ENCODE results near the gene ST3GAL4. TPM values are rescaled to one million over a fixed set of nuclear protein-coding genes. Genes with fewer than 3 reads are reported as not detected.

Gene ST3GAL4
- total RNA-seq, 1 donor from 2014 or later = 0.71 TPM

GRCh38 chr11:126417091-126417862 is 61.8 kb downstream of the ST3GAL4 start:
- ATAC-seq (ENCODE audit: low read depth) (no peak), DNase-seq (no peak)
- TF ChIP-seq CTCF (IDR thresholded peaks at IDR 0.05) = no peak
- H3K4me1 Mint-ChIP-seq = peaks cover 26% of the 10 kb centered on the region
- ChIA-PET CTCF (interaction anchor here (1.8 kb wide), 1 partner anchor 64 kb away, joined by 7 read pairs; no protein-coding TSS in a partner anchor), POLR2A (interaction anchor here (0.7 kb wide), 1 partner anchor 62 kb away, joined by 3 read pairs; no protein-coding TSS in a partner anchor)
- no peaks in the 10 kb centered on the region for H3K36me3 Mint-ChIP-seq (ENCODE audit: low read depth)
- no peak overlapping the region for H3K27ac Mint-ChIP-seq
- no peaks in the 10 kb centered on the region for H3K9me3 Mint-ChIP-seq
- peak overlapping the region; percentile 67 for H3K4me3 Mint-ChIP-seq
- intact Hi-C loops (cut with micrococcal nuclease) = loop anchor here (2.0 to 5.0 kb wide), 2 partner anchors 114 to 530 kb away; partner anchors contain the start of gene HYLS1
- H3K27me3 Mint-ChIP-seq = no peaks in the 10 kb centered on the region

DNA sequence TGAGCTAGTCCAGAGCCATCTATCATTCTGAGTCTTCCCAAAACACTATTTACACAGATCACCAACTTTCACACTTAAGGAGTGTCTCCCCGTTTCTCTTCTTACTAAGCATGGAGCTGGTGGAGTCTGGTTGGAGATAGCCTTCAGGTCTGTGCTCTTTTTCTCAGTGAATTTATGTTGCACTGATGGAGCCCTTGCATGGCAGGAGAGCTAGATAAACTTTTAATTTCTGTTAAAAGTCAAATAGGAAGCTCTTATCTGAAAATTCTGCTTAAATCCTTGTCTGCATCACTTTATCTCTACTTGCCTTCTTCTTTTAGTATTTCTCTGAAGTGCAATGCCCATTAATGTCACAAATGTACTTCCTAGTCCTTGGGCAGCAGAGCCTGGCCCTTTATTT is 63.4 kb downstream of the ST3GAL4 start:
- H3K9me3 Mint-ChIP-seq = no peaks in the 10 kb centered on the region
- CTCF ChIA-PET = interaction anchor here (1.2 kb wide), 1 partner anchor 62 kb away, joined by 3 read pairs; no protein-coding TSS in a partner anchor
- intact Hi-C loops (cut with micrococcal nuclease) = loop anchor here (5.0 kb wide), 1 partner anchor 532 kb away; the partner anchor contains the start of gene HYLS1

DNA sequence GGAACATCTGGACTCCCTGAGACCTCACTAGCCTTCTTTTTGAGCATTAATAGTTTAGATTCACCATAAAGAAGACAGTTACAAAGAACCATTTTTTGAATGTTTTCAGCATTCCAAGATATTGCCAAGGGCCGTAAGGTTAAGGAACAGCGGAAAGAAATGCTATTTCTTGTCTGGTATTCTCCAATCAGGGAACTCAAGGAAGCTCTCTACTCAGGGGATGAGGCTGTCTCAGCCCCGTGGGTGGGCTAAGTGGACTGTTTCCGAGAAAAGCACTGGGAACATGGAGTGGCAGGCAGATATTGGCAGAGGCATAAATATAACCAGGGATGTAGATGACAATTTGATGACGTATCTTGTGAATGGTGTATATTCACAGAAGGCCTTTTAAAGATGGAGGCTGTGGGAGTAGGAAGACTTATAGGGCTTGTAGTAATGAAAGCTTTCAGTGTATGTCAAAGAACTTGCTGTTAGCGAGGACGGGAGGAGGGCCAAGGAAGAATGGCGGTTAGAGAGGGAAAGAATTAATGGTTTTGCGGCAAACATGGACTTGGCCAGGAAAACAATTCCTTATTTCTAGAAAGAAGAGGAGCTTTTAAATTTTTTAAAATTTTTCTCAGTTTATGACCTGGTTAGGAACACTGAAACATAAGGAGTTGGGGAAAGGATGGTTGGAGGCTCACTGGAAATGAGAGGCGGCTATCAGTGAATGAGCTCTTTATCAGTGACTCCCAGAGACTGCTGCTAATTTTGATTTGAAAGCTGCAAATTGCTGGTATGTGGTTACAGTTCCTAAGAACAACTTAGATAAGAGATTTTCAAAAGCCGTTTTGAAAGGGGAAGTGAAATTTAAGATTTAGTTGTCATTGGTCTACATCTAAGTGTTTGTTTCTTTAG is 64.6 kb downstream of the ST3GAL4 start:
- Mint-ChIP-seq H3K36me3 (ENCODE audit: low read depth) (no peaks in the 10 kb centered on the region), H3K4me1 (peaks cover 26% of the 10 kb centered on the region), H3K4me3 (no peak overlapping the region), H3K27ac (no peak overlapping the region), H3K27me3 (peaks cover 4% of the 10 kb centered on the region), H3K9me3 (no peaks in the 10 kb centered on the region)
- ATAC-seq (ENCODE audit: low read depth) (peak; percentile 13), DNase-seq (no peak)
- ChIA-PET POLR2A (no interaction called here), CTCF (interaction anchor here (0.6 kb wide), 1 partner anchor 61 kb away, joined by 3 read pairs; no protein-coding TSS in a partner anchor)
- no peak for TF ChIP-seq CTCF (IDR thresholded peaks at IDR 0.05)
- intact Hi-C loops (cut with micrococcal nuclease) = loop anchor here (2.0 to 5.0 kb wide), 2 partner anchors 45 to 533 kb away; partner anchors contain the start of gene HYLS1

More for the DNA sequence above, 63.4 kb downstream of the ST3GAL4 start:
- peaks cover 3% of the 10 kb centered on the region for H3K27me3 Mint-ChIP-seq
- no peak overlapping the region for H3K27ac Mint-ChIP-seq
- POLR2A ChIA-PET = no interaction called here
- no peak overlapping the region for H3K4me3 Mint-ChIP-seq
- ATAC-seq (ENCODE audit: low read depth) (no peak), DNase-seq (no peak)
- peaks cover 26% of the 10 kb centered on the region for H3K4me1 Mint-ChIP-seq
- no peak for TF ChIP-seq CTCF (IDR thresholded peaks at IDR 0.05)
- H3K36me3 Mint-ChIP-seq (ENCODE audit: low read depth) = no peaks in the 10 kb centered on the region

GRCh38 chr11:126420698-126421256 is 65.3 kb downstream of the ST3GAL4 start:
- peaks cover 4% of the 10 kb centered on the region for H3K27me3 Mint-ChIP-seq
- H3K4me3 Mint-ChIP-seq = no peak overlapping the region
- peaks cover 25% of the 10 kb centered on the region for H3K4me1 Mint-ChIP-seq
- H3K36me3 Mint-ChIP-seq (ENCODE audit: low read depth) = no peaks in the 10 kb centered on the region
- ChIA-PET CTCF (no interaction called here), POLR2A (no interaction called here)
- intact Hi-C loops (cut with micrococcal nuclease) = loop anchor here (2.0 kb wide), 1 partner anchor 44 kb away; no protein-coding TSS in a partner anchor
- ATAC-seq (ENCODE audit: low read depth) = no peak
- no peak overlapping the region for H3K27ac Mint-ChIP-seq
- H3K9me3 Mint-ChIP-seq = no peaks in the 10 kb centered on the region
- DNase-seq = no peak
- no peak for TF ChIP-seq CTCF (IDR thresholded peaks at IDR 0.05)

Measured in activated B cell treated with CpG ODN at 0.5 μM for 24 hours (primary cell).